HepG2 (cell line): Measurements from ENCODE around the gene KLHDC1. TPM values are rescaled to one million over a fixed set of nuclear protein-coding genes. Genes with fewer than 3 reads are reported as not detected.

Experiments used
- ATF4 ChIP-seq, 2 experiments: fragments of 450-650 bp in 1 of 2; sonication (generic) in 1 of 2; formaldehyde crosslinking; IDR thresholded peaks; 2 replicates each; pipeline versions ENCODE4 v1.5.0 to v1.8.0; 2020 to 2022; ENCODE audit warnings: mild to moderate bottlenecking in 1 of 2, missing genetic modification reagents in 1 of 2
- CHD2 ChIP-seq: IDR thresholded peaks from 2 replicates; pipeline ENCODE4 v1.6.1; 2011; ENCODE audit warnings: low read depth, low read length, improper control_type of control experiment
- GATAD1 ChIP-seq: IDR thresholded peaks from 2 replicates; pipeline ENCODE4 v1.6.1; 2016; ENCODE audit warnings: missing genetic modification reagents, missing compliant biosample characterization
- NKX3-1 ChIP-seq: sonication (generic); formaldehyde crosslinking; IDR thresholded peaks from 2 replicates; pipeline ENCODE4 v1.5.0; 2020; ENCODE audit warnings: missing genetic modification reagents
- SNAI1 ChIP-seq: sonication (generic); formaldehyde crosslinking; IDR thresholded peaks from 2 replicates; pipeline ENCODE4 v1.5.0; 2020; ENCODE audit warnings: mild to moderate bottlenecking, missing genetic modification reagents, borderline replicate concordance
- ZFP36L2 ChIP-seq: sonication (generic); formaldehyde crosslinking; IDR thresholded peaks from 2 replicates; pipeline ENCODE4 v1.4.0; 2020; ENCODE audit warnings: missing genetic modification reagents
- ZNF180 ChIP-seq: sonication (generic); formaldehyde crosslinking; IDR thresholded peaks from 2 replicates; pipeline ENCODE4 v1.4.0; 2020; ENCODE audit warnings: low read depth, missing genetic modification reagents, borderline replicate concordance
- ZNF549 ChIP-seq: sonication (generic); formaldehyde crosslinking; IDR thresholded peaks from 2 replicates; pipeline ENCODE4 v1.5.0; 2020; ENCODE audit warnings: missing genetic modification reagents
- ZNF567 ChIP-seq: sonication (generic); formaldehyde crosslinking; IDR thresholded peaks from 2 replicates; pipeline ENCODE4 v1.8.1; 2023; ENCODE audit warnings: mild to moderate bottlenecking, missing genetic modification reagents, borderline replicate concordance
- ZNF770 ChIP-seq: sonication (generic); formaldehyde crosslinking; IDR thresholded peaks from 2 replicates; pipeline ENCODE4 v1.5.0; 2020; ENCODE audit warnings: mild to moderate bottlenecking, missing genetic modification reagents
- polyA plus RNA-seq, 8 experiments: library from polyadenylated mRNA; depleted of rRNA in 3 of 8; stranded (reverse) in 7 of 8; unstranded in 1 of 8; fragments of >200 nt; fragmentation: Illumina TruSeq in 4 of 8; extraction: Trizol in 4 of 8; gene quantifications; 2 replicates each; pipeline versions ENCODE4 v1.2.1 to v1.2.3, GENCODE V29; 2011 to 2016; ENCODE audit warnings: low read depth in 4 of 8, missing spikeins in 1 of 8, mixed read lengths in 1 of 8; ENCODE audit not compliant: insufficient read depth in 1 of 8
- total RNA-seq, 5 experiments: library from RNA; depleted of rRNA; stranded (reverse); fragments of >200 nt; fragmentation: Illumina TruSeq; extraction: Trizol; gene quantifications; 2 replicates each; pipeline ENCODE4 v1.2.3, GENCODE V29; 2016; ENCODE audit warnings: low read depth in 1 of 5
- TF ChIP-seq, protein P1 (sequence below): sonication (generic); formaldehyde crosslinking; IDR thresholded peaks from 2 replicates; pipeline ENCODE4 v1.5.0; 2020; ENCODE audit warnings: mild to moderate bottlenecking, missing genetic modification reagents, borderline replicate concordance
- TF ChIP-seq, protein P2 (sequence below): sonication (generic); formaldehyde crosslinking; IDR thresholded peaks from 2 replicates; pipeline ENCODE4 v1.4.0; 2020; ENCODE audit warnings: mild to moderate bottlenecking, missing genetic modification reagents
- TF ChIP-seq, protein P3 (sequence below): IDR thresholded peaks from 2 replicates; pipeline ENCODE4 v1.6.1; 2016; ENCODE audit warnings: mild to moderate bottlenecking, missing biosample characterization, missing genetic modification reagents

The KLHDC1 gene
- total and polyA plus RNA-seq, 2 of the 13 experiments (the other 11 are each of a cell fraction or from before 2014, with no cell fraction given): 0.11 TPM; not detected in 1

DNA sequence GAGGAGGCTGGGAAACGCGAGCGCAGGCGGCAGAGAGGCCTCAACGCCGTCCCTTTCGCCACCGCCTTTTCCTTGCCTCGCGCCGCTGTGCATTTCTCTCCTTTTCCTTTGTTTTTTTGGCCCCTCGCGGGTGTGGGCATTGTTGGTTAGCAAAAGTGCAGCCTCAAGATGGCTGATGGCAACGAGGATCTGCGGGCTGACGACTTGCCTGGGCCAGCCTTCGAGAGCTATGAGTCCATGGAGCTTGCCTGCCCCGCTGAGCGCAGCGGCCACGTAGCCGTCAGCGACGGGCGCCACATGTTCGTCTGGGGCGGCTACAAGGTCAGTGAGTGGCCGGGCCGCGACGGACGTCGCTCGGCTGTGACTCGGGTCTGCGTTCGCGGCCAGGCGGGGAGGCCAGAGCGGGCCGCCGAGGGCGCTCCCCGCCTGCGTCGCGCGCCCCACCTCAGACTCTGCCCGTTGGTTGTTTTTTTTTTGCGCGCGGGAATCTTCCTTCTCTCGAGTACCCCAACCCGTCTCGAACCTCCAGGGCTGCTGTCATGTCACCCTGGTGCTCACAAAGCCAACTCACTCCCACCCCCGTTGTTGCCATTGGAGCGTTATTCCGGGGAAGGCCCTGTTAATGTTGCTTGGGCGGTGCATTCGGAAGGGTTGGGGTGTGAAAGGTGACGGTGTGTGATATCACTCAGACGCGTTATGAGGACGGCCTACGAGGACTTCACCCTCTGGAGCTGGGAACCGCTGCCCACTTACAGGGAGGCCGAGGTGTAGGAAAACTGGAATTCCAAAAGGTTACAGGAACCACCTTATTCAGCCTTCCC lies 75.6 kb downstream of the KLHDC1 start (continued):
- TF ChIP-seq, protein P1, sequence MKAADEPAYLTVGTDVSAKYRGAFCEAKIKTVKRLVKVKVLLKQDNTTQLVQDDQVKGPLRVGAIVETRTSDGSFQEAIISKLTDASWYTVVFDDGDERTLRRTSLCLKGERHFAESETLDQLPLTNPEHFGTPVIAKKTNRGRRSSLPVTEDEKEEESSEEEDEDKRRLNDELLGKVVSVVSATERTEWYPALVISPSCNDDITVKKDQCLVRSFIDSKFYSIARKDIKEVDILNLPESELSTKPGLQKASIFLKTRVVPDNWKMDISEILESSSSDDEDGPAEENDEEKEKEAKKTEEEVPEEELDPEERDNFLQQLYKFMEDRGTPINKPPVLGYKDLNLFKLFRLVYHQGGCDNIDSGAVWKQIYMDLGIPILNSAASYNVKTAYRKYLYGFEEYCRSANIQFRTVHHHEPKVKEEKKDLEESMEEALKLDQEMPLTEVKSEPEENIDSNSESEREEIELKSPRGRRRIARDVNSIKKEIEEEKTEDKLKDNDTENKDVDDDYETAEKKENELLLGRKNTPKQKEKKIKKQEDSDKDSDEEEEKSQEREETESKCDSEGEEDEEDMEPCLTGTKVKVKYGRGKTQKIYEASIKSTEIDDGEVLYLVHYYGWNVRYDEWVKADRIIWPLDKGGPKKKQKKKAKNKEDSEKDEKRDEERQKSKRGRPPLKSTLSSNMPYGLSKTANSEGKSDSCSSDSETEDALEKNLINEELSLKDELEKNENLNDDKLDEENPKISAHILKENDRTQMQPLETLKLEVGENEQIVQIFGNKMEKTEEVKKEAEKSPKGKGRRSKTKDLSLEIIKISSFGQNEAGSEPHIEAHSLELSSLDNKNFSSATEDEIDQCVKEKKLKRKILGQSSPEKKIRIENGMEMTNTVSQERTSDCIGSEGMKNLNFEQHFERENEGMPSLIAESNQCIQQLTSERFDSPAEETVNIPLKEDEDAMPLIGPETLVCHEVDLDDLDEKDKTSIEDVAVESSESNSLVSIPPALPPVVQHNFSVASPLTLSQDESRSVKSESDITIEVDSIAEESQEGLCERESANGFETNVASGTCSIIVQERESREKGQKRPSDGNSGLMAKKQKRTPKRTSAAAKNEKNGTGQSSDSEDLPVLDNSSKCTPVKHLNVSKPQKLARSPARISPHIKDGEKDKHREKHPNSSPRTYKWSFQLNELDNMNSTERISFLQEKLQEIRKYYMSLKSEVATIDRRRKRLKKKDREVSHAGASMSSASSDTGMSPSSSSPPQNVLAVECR (CRISPR knock-in tag): peak; percentile 33; the same call in 1 of the 2 replicates
- TF ChIP-seq ZNF567 (CRISPR knock-in tag) (no peak), SNAI1 (CRISPR knock-in tag) (no peak), ATF4 (CRISPR knock-in tag; IDR thresholded peaks at IDR 0.05) (0 out of 4 replicates have a peak, but pooled peaks of 1 of the 2 experiments have one; percentile 26), GATAD1 (CRISPR knock-in tag) (peak; percentile 34; the same call in 1 of the 2 replicates), CHD2 (no peak), ZNF770 (CRISPR knock-in tag) (no peak), NKX3-1 (CRISPR knock-in tag) (no peak), ZNF549 (CRISPR knock-in tag) (no peak), ZFP36L2 (CRISPR knock-in tag) (no peak), ZNF180 (CRISPR knock-in tag) (no peak)
- TF ChIP-seq, protein P2, sequence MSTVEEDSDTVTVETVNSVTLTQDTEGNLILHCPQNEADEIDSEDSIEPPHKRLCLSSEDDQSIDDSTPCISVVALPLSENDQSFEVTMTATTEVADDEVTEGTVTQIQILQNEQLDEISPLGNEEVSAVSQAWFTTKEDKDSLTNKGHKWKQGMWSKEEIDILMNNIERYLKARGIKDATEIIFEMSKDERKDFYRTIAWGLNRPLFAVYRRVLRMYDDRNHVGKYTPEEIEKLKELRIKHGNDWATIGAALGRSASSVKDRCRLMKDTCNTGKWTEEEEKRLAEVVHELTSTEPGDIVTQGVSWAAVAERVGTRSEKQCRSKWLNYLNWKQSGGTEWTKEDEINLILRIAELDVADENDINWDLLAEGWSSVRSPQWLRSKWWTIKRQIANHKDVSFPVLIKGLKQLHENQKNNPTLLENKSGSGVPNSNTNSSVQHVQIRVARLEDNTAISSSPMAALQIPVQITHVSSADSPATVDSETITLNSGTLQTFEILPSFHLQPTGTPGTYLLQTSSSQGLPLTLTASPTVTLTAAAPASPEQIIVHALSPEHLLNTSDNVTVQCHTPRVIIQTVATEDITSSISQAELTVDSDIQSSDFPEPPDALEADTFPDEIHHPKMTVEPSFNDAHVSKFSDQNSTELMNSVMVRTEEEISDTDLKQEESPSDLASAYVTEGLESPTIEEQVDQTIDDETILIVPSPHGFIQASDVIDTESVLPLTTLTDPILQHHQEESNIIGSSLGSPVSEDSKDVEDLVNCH (CRISPR knock-in tag): 0 out of 2 replicates have a peak, but pooled peaks have one; percentile 32
- TF ChIP-seq, protein P3, sequence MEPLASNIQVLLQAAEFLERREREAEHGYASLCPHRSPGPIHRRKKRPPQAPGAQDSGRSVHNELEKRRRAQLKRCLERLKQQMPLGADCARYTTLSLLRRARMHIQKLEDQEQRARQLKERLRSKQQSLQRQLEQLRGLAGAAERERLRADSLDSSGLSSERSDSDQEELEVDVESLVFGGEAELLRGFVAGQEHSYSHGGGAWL: no peak
